GM23338 (cell line): ENCODE results near the gene SELENOM. TPM values are rescaled to one million over a fixed set of nuclear protein-coding genes. Genes with fewer than 3 reads are reported as not detected.

ENCODE experiments used
- ATAC-seq: fragments of 200-7000 bp; cut with Tn5 transposase; 3 replicates; pipeline ENCODE4 v1.9.1; 2020
- DNase-seq: peaks from one replicate; pipeline ENCODE4 v3.0.0-alpha.2; 2015; ENCODE audit warnings: low spot score
- H2AFZ ChIP-seq: fragments of 200-600 bp; sonication (generic); 2 replicates; pipeline ENCODE4 v1.8.0; 2016; ENCODE audit warnings: antibody characterized with exemption, mild to moderate bottlenecking, moderate library complexity
- H3F3A ChIP-seq: fragments of 200-600 bp; sonication (generic); replicated peaks from 2 replicates; pipeline ENCODE4 v1.8.0; 2017; ENCODE audit warnings: antibody characterized with exemption, mixed run types, low read depth
- H3K27ac ChIP-seq: fragments of 200-600 bp; sonication (generic); 2 replicates; pipeline ENCODE4 v1.6.1; 2016; ENCODE audit warnings: low read depth
- H3K27me3 ChIP-seq: fragments of 200-600 bp; sonication (generic); 2 replicates; pipeline ENCODE4 v1.8.0; 2016; ENCODE audit warnings: mild to moderate bottlenecking, mixed run types, moderate library complexity; ENCODE audit not compliant: insufficient read depth
- H3K36me3 ChIP-seq: fragments of 200-600 bp; sonication (generic); 2 replicates; pipeline ENCODE4 v1.8.0; 2016; ENCODE audit warnings: mild to moderate bottlenecking; ENCODE audit not compliant: insufficient read depth
- H3K4me1 ChIP-seq: fragments of 200-600 bp; sonication (generic); 2 replicates; pipeline ENCODE4 v1.8.0; 2016; ENCODE audit warnings: mild to moderate bottlenecking, moderate library complexity; ENCODE audit not compliant: insufficient read depth
- H3K4me2 ChIP-seq: fragments of 200-600 bp; sonication (generic); 2 replicates; pipeline ENCODE4 v1.7.1; 2017; ENCODE audit warnings: mixed run types
- H3K4me3 ChIP-seq: fragments of 200-600 bp; sonication (generic); 2 replicates; pipeline ENCODE4 v1.6.1; 2016; ENCODE audit warnings: mixed run types
- H3K79me2 ChIP-seq: fragments of 200-600 bp; sonication (generic); replicated peaks from 2 replicates; pipeline ENCODE4 v1.8.0; 2017; ENCODE audit warnings: mild to moderate bottlenecking; ENCODE audit not compliant: insufficient read depth
- H3K9me2 ChIP-seq: fragments of 200-600 bp; sonication (generic); 2 replicates; pipeline ENCODE4 v1.8.0; 2017; ENCODE audit not compliant: insufficient read depth
- H4K20me1 ChIP-seq: fragments of 200-600 bp; sonication (generic); replicated peaks from 2 replicates; pipeline ENCODE4 v1.8.0; 2017; ENCODE audit warnings: mild to moderate bottlenecking; ENCODE audit not compliant: insufficient read depth
- H3K27ac Mint-ChIP-seq: 2 replicates; pipeline ENCODE4 v1.8.0; 2020; ENCODE audit warnings: inconsistent platforms, mild to moderate bottlenecking, moderate library complexity, mixed read lengths
- H3K27me3 Mint-ChIP-seq: 3 replicates; pipeline ENCODE4 v1.8.0; 2022; ENCODE audit warnings: low read depth, mild to moderate bottlenecking, moderate library complexity, mixed read lengths, inconsistent platforms; ENCODE audit not compliant: insufficient read depth, poor library complexity
- H3K36me3 Mint-ChIP-seq: 3 replicates; pipeline ENCODE4 v1.8.0; 2021; ENCODE audit warnings: low read depth, mild to moderate bottlenecking, inconsistent platforms, moderate library complexity, mixed read lengths
- H3K4me1 Mint-ChIP-seq: 3 replicates; pipeline ENCODE4 v1.8.0; 2020; ENCODE audit warnings: mild to moderate bottlenecking, inconsistent platforms, mixed read lengths
- H3K4me3 Mint-ChIP-seq: 3 replicates; pipeline ENCODE4 v1.8.0; 2021; ENCODE audit warnings: moderate library complexity, mild to moderate bottlenecking, inconsistent platforms, mixed read lengths
- H3K9me3 Mint-ChIP-seq: 3 replicates; pipeline ENCODE4 v1.8.0; 2020; ENCODE audit warnings: moderate library complexity, mild to moderate bottlenecking, inconsistent platforms, mixed read lengths
- CREB1 ChIP-seq: fragments of 250-450 bp; sonication (Bioruptor Pico); IDR thresholded peaks from 2 replicates; pipeline ENCODE4 v1.5.0; 2020; ENCODE audit warnings: low read depth, mild to moderate bottlenecking, moderate library complexity
- EZH2 ChIP-seq: fragments of 200-600 bp; sonication (generic); IDR thresholded peaks from one replicate; pipeline ENCODE4 v1.8.0; 2017; ENCODE audit warnings: antibody characterized with exemption, mild to moderate bottlenecking, low read depth; ENCODE audit not compliant: unreplicated experiment
- EZH2phosphoT487 ChIP-seq: fragments of 200-600 bp; sonication (generic); IDR thresholded peaks from one replicate; pipeline ENCODE4 v1.8.1; 2018; ENCODE audit warnings: antibody characterized with exemption; ENCODE audit not compliant: unreplicated experiment
- JUNB ChIP-seq: IDR thresholded peaks from one replicate; pipeline ENCODE4 v1.6.1; 2016; ENCODE audit warnings: antibody characterized with exemption; ENCODE audit not compliant: unreplicated experiment
- NANOG ChIP-seq: IDR thresholded peaks from 2 replicates; pipeline ENCODE4 v1.6.1; 2016; ENCODE audit warnings: antibody characterized with exemption, borderline replicate concordance
- POLR2AphosphoS5 ChIP-seq: IDR thresholded peaks from 2 replicates; pipeline ENCODE4 v1.6.1; 2016; ENCODE audit warnings: antibody characterized with exemption, low read depth
- STAT1 ChIP-seq: IDR thresholded peaks from one replicate; pipeline ENCODE4 v1.6.1; 2016; ENCODE audit warnings: antibody characterized with exemption; ENCODE audit not compliant: unreplicated experiment
- ZNF114 ChIP-seq: fragments of 250-450 bp; sonication (Bioruptor Pico); IDR thresholded peaks from 2 replicates; pipeline ENCODE4 v1.5.0; 2020; ENCODE audit warnings: mild to moderate bottlenecking, moderate library complexity
- ZNF331 ChIP-seq: fragments of 250-450 bp; sonication (Bioruptor Pico); IDR thresholded peaks from 2 replicates; pipeline ENCODE4 v1.5.0; 2020; ENCODE audit warnings: low read depth, mild to moderate bottlenecking, moderate library complexity
- polyA plus RNA-seq: library from polyadenylated mRNA; unstranded; fragments of >200 nt; fragmentation: Nextera tagmentation; extraction: Ambion mirVana; gene quantifications from 2 replicates; pipeline ENCODE4 v1.2.1, GENCODE V29; 2016
- total RNA-seq: library from RNA; depleted of rRNA; stranded (reverse); fragments of >200 nt; shearing (Covaris generic); gene quantifications from 2 replicates; pipeline ENCODE4 v1.2.3, GENCODE V29; 2014
- TF ChIP-seq, protein P1 (sequence below), 2 experiments: fragments of 200-600 bp in 1 of 2; sonication (generic) in 1 of 2; conservative IDR thresholded peaks; 2 replicates each; pipeline versions ENCODE4 v1.5.1 to v1.6.1; 2016 to 2017; ENCODE audit warnings: antibody characterized with exemption in 2 of 2, low read depth in 2 of 2, mild to moderate bottlenecking in 2 of 2, moderate library complexity in 1 of 2
- TF ChIP-seq, protein P2 (sequence below): IDR thresholded peaks from 2 replicates; pipeline ENCODE4 v1.6.1; 2016; ENCODE audit warnings: antibody characterized with exemption
- TF ChIP-seq, protein P3 (sequence below): fragments of 250-450 bp; sonication (Bioruptor Pico); IDR thresholded peaks from 2 replicates; pipeline ENCODE4 v1.5.0; 2020; ENCODE audit warnings: mild to moderate bottlenecking, moderate library complexity
- TF ChIP-seq, protein P4 (sequence below): IDR thresholded peaks from one replicate; pipeline ENCODE4 v1.6.1; 2018; ENCODE audit warnings: antibody characterized with exemption; ENCODE audit not compliant: unreplicated experiment

Gene SELENOM
- total and polyA plus RNA-seq, 2 experiments from 2014 or later = 44.9 to 50.8 TPM

DNA sequence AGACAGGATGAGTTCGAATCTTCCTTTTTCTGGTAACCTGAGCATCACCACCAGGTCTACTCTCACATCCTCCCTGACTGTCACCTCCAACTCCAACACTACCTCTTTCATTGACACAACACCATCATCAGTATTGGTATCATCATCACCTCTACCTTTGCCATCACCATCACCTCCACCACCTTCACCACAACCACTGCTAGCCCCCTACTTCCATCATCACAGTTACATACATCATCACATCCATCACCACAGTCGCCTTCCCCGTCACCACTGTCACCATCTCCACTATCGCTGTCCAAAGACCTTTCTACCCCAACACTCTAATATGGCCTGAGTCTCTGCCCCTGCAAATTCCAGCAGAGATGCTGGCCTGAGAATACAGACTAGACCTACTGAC is 14.0 kb upstream of the SELENOM start:
- H3K79me2 ChIP-seq = no peaks in the 10 kb centered on the region
- H3K4me3 ChIP-seq = no peak overlapping the region
- no peaks in the 10 kb centered on the region for H3K36me3 ChIP-seq
- Mint-ChIP-seq H3K27ac (no peak overlapping the region), H3K36me3 (no peaks in the 10 kb centered on the region), H3K4me3 (no peak overlapping the region), H3K4me1 (peaks cover 19% of the 10 kb centered on the region), H3K9me3 (no peaks in the 10 kb centered on the region), H3K27me3 (peaks cover 15% of the 10 kb centered on the region)
- ATAC-seq (no peak), DNase-seq (no peak)
- H3F3A ChIP-seq = no peaks in the 10 kb centered on the region
- H4K20me1 ChIP-seq = no peaks in the 10 kb centered on the region
- no peaks in the 10 kb centered on the region for H3K27me3 ChIP-seq
- H3K4me2 ChIP-seq = no peak overlapping the region
- H3K27ac ChIP-seq = no peak overlapping the region
- H2AFZ ChIP-seq = no peak overlapping the region
- no peaks in the 10 kb centered on the region for H3K9me2 ChIP-seq
- TF ChIP-seq ZNF114 (CRISPR knock-in tag) (no peak), STAT1 (no peak), EZH2phosphoT487 (no peak), CREB1 (CRISPR knock-in tag) (no peak), POLR2AphosphoS5 (no peak), ZNF331 (CRISPR knock-in tag) (no peak), NANOG (no peak), JUNB (no peak), EZH2 (no peak)
- TF ChIP-seq, protein P1, sequence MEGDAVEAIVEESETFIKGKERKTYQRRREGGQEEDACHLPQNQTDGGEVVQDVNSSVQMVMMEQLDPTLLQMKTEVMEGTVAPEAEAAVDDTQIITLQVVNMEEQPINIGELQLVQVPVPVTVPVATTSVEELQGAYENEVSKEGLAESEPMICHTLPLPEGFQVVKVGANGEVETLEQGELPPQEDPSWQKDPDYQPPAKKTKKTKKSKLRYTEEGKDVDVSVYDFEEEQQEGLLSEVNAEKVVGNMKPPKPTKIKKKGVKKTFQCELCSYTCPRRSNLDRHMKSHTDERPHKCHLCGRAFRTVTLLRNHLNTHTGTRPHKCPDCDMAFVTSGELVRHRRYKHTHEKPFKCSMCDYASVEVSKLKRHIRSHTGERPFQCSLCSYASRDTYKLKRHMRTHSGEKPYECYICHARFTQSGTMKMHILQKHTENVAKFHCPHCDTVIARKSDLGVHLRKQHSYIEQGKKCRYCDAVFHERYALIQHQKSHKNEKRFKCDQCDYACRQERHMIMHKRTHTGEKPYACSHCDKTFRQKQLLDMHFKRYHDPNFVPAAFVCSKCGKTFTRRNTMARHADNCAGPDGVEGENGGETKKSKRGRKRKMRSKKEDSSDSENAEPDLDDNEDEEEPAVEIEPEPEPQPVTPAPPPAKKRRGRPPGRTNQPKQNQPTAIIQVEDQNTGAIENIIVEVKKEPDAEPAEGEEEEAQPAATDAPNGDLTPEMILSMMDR (conservative IDR thresholded peaks at IDR 0.05; ENCODE audit: low read depth in 2 of 2) = no peak
- TF ChIP-seq, protein P2, sequence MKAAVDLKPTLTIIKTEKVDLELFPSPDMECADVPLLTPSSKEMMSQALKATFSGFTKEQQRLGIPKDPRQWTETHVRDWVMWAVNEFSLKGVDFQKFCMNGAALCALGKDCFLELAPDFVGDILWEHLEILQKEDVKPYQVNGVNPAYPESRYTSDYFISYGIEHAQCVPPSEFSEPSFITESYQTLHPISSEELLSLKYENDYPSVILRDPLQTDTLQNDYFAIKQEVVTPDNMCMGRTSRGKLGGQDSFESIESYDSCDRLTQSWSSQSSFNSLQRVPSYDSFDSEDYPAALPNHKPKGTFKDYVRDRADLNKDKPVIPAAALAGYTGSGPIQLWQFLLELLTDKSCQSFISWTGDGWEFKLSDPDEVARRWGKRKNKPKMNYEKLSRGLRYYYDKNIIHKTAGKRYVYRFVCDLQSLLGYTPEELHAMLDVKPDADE = no peak
- TF ChIP-seq, protein P3, sequence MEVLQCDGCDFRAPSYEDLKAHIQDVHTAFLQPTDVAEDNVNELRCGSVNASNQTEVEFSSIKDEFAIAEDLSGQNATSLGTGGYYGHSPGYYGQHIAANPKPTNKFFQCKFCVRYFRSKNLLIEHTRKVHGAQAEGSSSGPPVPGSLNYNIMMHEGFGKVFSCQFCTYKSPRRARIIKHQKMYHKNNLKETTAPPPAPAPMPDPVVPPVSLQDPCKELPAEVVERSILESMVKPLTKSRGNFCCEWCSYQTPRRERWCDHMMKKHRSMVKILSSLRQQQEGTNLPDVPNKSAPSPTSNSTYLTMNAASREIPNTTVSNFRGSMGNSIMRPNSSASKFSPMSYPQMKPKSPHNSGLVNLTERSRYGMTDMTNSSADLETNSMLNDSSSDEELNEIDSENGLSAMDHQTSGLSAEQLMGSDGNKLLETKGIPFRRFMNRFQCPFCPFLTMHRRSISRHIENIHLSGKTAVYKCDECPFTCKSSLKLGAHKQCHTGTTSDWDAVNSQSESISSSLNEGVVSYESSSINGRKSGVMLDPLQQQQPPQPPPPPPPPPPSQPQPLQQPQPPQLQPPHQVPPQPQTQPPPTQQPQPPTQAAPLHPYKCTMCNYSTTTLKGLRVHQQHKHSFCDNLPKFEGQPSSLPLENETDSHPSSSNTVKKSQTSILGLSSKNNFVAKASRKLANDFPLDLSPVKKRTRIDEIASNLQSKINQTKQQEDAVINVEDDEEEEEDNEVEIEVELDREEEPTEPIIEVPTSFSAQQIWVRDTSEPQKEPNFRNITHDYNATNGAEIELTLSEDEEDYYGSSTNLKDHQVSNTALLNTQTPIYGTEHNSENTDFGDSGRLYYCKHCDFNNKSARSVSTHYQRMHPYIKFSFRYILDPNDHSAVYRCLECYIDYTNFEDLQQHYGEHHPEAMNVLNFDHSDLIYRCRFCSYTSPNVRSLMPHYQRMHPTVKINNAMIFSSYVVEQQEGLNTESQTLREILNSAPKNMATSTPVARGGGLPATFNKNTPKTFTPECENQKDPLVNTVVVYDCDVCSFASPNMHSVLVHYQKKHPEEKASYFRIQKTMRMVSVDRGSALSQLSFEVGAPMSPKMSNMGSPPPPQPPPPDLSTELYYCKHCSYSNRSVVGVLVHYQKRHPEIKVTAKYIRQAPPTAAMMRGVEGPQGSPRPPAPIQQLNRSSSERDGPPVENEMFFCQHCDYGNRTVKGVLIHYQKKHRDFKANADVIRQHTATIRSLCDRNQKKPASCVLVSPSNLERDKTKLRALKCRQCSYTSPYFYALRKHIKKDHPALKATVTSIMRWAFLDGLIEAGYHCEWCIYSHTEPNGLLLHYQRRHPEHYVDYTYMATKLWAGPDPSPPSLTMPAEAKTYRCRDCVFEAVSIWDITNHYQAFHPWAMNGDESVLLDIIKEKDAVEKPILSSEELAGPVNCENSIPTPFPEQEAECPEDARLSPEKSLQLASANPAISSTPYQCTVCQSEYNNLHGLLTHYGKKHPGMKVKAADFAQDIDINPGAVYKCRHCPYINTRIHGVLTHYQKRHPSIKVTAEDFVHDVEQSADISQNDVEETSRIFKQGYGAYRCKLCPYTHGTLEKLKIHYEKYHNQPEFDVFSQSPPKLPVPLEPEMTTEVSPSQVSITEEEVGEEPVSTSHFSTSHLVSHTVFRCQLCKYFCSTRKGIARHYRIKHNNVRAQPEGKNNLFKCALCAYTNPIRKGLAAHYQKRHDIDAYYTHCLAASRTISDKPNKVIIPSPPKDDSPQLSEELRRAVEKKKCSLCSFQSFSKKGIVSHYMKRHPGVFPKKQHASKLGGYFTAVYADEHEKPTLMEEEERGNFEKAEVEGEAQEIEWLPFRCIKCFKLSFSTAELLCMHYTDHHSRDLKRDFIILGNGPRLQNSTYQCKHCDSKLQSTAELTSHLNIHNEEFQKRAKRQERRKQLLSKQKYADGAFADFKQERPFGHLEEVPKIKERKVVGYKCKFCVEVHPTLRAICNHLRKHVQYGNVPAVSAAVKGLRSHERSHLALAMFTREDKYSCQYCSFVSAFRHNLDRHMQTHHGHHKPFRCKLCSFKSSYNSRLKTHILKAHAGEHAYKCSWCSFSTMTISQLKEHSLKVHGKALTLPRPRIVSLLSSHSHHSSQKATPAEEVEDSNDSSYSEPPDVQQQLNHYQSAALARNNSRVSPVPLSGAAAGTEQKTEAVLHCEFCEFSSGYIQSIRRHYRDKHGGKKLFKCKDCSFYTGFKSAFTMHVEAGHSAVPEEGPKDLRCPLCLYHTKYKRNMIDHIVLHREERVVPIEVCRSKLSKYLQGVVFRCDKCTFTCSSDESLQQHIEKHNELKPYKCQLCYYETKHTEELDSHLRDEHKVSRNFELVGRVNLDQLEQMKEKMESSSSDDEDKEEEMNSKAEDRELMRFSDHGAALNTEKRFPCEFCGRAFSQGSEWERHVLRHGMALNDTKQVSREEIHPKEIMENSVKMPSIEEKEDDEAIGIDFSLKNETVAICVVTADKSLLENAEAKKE (CRISPR knock-in tag) = no peak
- TF ChIP-seq, protein P4, sequence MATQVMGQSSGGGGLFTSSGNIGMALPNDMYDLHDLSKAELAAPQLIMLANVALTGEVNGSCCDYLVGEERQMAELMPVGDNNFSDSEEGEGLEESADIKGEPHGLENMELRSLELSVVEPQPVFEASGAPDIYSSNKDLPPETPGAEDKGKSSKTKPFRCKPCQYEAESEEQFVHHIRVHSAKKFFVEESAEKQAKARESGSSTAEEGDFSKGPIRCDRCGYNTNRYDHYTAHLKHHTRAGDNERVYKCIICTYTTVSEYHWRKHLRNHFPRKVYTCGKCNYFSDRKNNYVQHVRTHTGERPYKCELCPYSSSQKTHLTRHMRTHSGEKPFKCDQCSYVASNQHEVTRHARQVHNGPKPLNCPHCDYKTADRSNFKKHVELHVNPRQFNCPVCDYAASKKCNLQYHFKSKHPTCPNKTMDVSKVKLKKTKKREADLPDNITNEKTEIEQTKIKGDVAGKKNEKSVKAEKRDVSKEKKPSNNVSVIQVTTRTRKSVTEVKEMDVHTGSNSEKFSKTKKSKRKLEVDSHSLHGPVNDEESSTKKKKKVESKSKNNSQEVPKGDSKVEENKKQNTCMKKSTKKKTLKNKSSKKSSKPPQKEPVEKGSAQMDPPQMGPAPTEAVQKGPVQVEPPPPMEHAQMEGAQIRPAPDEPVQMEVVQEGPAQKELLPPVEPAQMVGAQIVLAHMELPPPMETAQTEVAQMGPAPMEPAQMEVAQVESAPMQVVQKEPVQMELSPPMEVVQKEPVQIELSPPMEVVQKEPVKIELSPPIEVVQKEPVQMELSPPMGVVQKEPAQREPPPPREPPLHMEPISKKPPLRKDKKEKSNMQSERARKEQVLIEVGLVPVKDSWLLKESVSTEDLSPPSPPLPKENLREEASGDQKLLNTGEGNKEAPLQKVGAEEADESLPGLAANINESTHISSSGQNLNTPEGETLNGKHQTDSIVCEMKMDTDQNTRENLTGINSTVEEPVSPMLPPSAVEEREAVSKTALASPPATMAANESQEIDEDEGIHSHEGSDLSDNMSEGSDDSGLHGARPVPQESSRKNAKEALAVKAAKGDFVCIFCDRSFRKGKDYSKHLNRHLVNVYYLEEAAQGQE = no peak
- peaks cover 7% of the 10 kb centered on the region; the same call in 1 of the 2 replicates for H3K4me1 ChIP-seq
